Progenitor cell of endocrine pancreas (in vitro differentiated cells): Measurements from ENCODE around the gene CHRNB4. TPM values are rescaled to one million over a fixed set of nuclear protein-coding genes. Genes with fewer than 3 reads are reported as not detected.

Source experiments
- DNase-seq: peaks from one replicate; pipeline ENCODE4 v3.0.0; 2021; ENCODE audit warnings: low spot score; ENCODE audit not compliant: unreplicated experiment
- H3K27ac Mint-ChIP-seq: 2 replicates; pipeline ENCODE4 v1.8.0; 2021; ENCODE audit warnings: mild to moderate bottlenecking, moderate library complexity, mixed read lengths
- H3K27me3 Mint-ChIP-seq: 2 replicates; pipeline ENCODE4 v1.8.0; 2021; ENCODE audit warnings: mixed read lengths
- H3K36me3 Mint-ChIP-seq: 2 replicates; pipeline ENCODE4 v1.8.0; 2022; ENCODE audit warnings: mixed read lengths; ENCODE audit not compliant: insufficient read depth
- H3K4me1 Mint-ChIP-seq: 2 replicates; pipeline ENCODE4 v1.8.0; 2021; ENCODE audit warnings: low read depth, mixed read lengths
- H3K4me3 Mint-ChIP-seq: 2 replicates; pipeline ENCODE4 v1.8.0; 2021; ENCODE audit warnings: low read depth, mild to moderate bottlenecking, moderate library complexity, mixed read lengths
- H3K9me3 Mint-ChIP-seq: 2 replicates; pipeline ENCODE4 v1.8.0; 2021; ENCODE audit warnings: low read depth, mixed read lengths
- CTCF ChIP-seq: fragments of 200-600 bp; sonication (generic); IDR thresholded peaks from one replicate; pipeline ENCODE4 v1.5.0; 2021; ENCODE audit warnings: antibody characterized with exemption, mild to moderate bottlenecking; ENCODE audit not compliant: unreplicated experiment
- total RNA-seq: library from RNA; stranded (reverse); gene quantifications from 2 replicates; pipeline ENCODE4 v1.2.1, GENCODE V29; 2021

The CHRNB4 gene
- total RNA-seq, 1 donor from 2014 or later = 1.0 TPM

DNA sequence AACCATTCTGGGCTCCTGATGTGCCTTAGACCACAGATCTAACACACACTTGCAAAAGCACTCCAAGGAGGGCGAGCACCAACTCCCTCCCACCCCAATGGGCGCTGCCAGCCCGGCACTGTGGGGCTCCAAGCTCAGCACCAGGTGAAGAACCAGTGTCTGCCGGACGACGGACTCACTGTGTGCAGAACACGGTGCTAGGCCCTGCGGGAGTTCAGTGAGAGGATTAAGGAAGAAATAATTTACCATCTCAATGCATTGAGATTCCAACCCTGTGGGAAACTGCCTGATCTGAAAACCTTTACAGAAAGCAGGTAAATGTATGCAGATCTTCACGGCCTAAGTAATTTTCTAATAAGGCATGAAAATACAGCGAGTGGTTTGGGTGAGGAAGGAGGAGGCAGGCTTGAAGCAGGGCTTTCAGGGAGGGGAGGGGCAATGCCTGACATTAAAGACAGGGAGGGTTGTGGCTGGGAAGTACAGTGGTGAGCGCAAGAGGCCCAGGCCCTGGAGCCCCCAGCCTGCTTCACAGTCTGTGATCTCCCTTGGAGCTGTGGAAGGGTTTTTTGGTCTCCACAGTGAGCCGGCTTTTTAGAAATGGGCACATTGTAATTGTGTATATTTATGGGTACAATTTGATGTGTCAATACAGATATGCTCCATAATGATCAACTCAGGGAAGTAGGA, 35.6 kb upstream of the CHRNB4 start:
- Mint-ChIP-seq H3K27ac (no peak overlapping the region), H3K4me1 (peaks cover 9% of the 10 kb centered on the region), H3K36me3 (no peaks in the 10 kb centered on the region), H3K4me3 (no peak overlapping the region), H3K9me3 (no peaks in the 10 kb centered on the region), H3K27me3 (peaks cover 13% of the 10 kb centered on the region)
- no peak for DNase-seq
- no peak for TF ChIP-seq CTCF

- no peaks in the 10 kb centered on the region for H3K9me3 Mint-ChIP-seq
- H3K4me3 Mint-ChIP-seq = no peak overlapping the region
- DNase-seq = no peak
- no peak overlapping the region for H3K27ac Mint-ChIP-seq
- peaks cover 9% of the 10 kb centered on the region for H3K4me1 Mint-ChIP-seq
- no peak for TF ChIP-seq CTCF
- no peaks in the 10 kb centered on the region for H3K36me3 Mint-ChIP-seq
- peaks cover 12% of the 10 kb centered on the region for H3K27me3 Mint-ChIP-seq
These were observed 34.8 kb upstream of the CHRNB4 start for GRCh38 chr15:78675617-78676360.

GRCh38 chr15:78675206-78675605, 34.2 kb upstream of the CHRNB4 start:
- H3K27ac Mint-ChIP-seq = no peak overlapping the region
- TF ChIP-seq CTCF = no peak
- DNase-seq = no peak
- no peaks in the 10 kb centered on the region for H3K36me3 Mint-ChIP-seq
- no peak overlapping the region for H3K4me3 Mint-ChIP-seq
- no peaks in the 10 kb centered on the region for H3K9me3 Mint-ChIP-seq
- peaks cover 9% of the 10 kb centered on the region for H3K4me1 Mint-ChIP-seq
- peaks cover 12% of the 10 kb centered on the region for H3K27me3 Mint-ChIP-seq

- peaks cover 8% of the 10 kb centered on the region for H3K27me3 Mint-ChIP-seq
- no peak for DNase-seq
- H3K27ac Mint-ChIP-seq = no peak overlapping the region
- peaks cover 9% of the 10 kb centered on the region for H3K4me1 Mint-ChIP-seq
- no peak for TF ChIP-seq CTCF
- H3K9me3 Mint-ChIP-seq = no peaks in the 10 kb centered on the region
- no peaks in the 10 kb centered on the region for H3K36me3 Mint-ChIP-seq
- no peak overlapping the region for H3K4me3 Mint-ChIP-seq
These were observed 33.0 kb upstream of the CHRNB4 start for GRCh38 chr15:78673917-78674444.

- H3K27me3 Mint-ChIP-seq = peaks cover 8% of the 10 kb centered on the region
- no peak overlapping the region for H3K27ac Mint-ChIP-seq
- no peaks in the 10 kb centered on the region for H3K36me3 Mint-ChIP-seq
- DNase-seq = no peak
- H3K4me3 Mint-ChIP-seq = no peak overlapping the region
- peaks cover 9% of the 10 kb centered on the region for H3K4me1 Mint-ChIP-seq
- H3K9me3 Mint-ChIP-seq = no peaks in the 10 kb centered on the region
- no peak for TF ChIP-seq CTCF
These were observed 32.5 kb upstream of the CHRNB4 start for GRCh38 chr15:78673476-78673875.
